ENCODE data around the gene THRB. TPM values are rescaled to one million over a fixed set of nuclear protein-coding genes. Genes with fewer than 3 reads are reported as not detected.

The THRB gene
- total RNA-seq, 1 donor from 2014 or later = 0.31 TPM

DNA sequence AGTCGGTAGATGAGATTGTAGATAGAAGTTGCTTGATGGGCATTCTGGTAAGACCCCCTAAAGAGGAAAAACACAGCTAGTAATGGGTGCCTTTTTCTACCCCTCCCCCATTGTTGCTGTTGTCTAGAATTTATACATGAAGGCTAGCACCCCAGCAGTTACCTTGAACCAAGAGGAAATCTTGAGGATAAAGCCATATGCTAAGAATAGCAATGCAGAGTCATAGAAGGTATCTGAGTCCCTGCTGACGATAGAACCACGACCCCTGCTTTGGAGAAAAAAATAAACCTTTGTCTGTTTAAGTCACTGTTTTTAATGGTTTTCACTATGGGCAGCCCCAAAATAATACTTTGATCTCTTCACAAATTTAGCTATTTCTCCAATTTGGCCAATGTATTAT lies 162.6 kb downstream of the THRB start:
- Mint-ChIP-seq H3K27me3 (no peaks in the 10 kb centered on the region), H3K27ac (no peak overlapping the region), H3K4me1 (no peaks in the 10 kb centered on the region), H3K36me3 (ENCODE audit: low read depth) (no peaks in the 10 kb centered on the region), H3K9me3 (no peaks in the 10 kb centered on the region), H3K4me3 (no peak overlapping the region)
- ATAC-seq (ENCODE audit: low read depth) (no peak), DNase-seq (no peak)
- CTCF ChIA-PET = no interaction called here
- intact Hi-C loops (cut with micrococcal nuclease) = no loop called here
- TF ChIP-seq CTCF (IDR thresholded peaks at IDR 0.05) = no peak
- POLR2A ChIA-PET = no interaction called here

GRCh38 chr3:24323272-24323671 lies 171.4 kb downstream of the THRB start:
- H3K27ac Mint-ChIP-seq = no peak overlapping the region
- no peak overlapping the region for H3K4me3 Mint-ChIP-seq
- ChIA-PET CTCF (no interaction called here), POLR2A (no interaction called here)
- ATAC-seq (ENCODE audit: low read depth) (no peak), DNase-seq (no peak)
- H3K36me3 Mint-ChIP-seq (ENCODE audit: low read depth) = no peaks in the 10 kb centered on the region
- no peaks in the 10 kb centered on the region for H3K27me3 Mint-ChIP-seq
- intact Hi-C loops (cut with micrococcal nuclease) = no loop called here
- H3K4me1 Mint-ChIP-seq = no peaks in the 10 kb centered on the region
- no peak for TF ChIP-seq CTCF (IDR thresholded peaks at IDR 0.05)
- peaks cover 5% of the 10 kb centered on the region for H3K9me3 Mint-ChIP-seq

- H3K27ac Mint-ChIP-seq = no peak overlapping the region
- no peak for DNase-seq
- intact Hi-C loops (cut with micrococcal nuclease) = no loop called here
- ATAC-seq (ENCODE audit: low read depth) = no peak
- no peaks in the 10 kb centered on the region for H3K36me3 Mint-ChIP-seq (ENCODE audit: low read depth)
- peaks cover 5% of the 10 kb centered on the region for H3K9me3 Mint-ChIP-seq
- no peaks in the 10 kb centered on the region for H3K4me1 Mint-ChIP-seq
- CTCF ChIA-PET = no interaction called here
- no peak for TF ChIP-seq CTCF (IDR thresholded peaks at IDR 0.05)
- POLR2A ChIA-PET = no interaction called here
- no peaks in the 10 kb centered on the region for H3K27me3 Mint-ChIP-seq
- no peak overlapping the region for H3K4me3 Mint-ChIP-seq
These were observed 174.0 kb downstream of the THRB start for GRCh38 chr3:24320601-24321000.

- Mint-ChIP-seq H3K4me3 (no peak overlapping the region), H3K4me1 (no peaks in the 10 kb centered on the region), H3K27me3 (no peaks in the 10 kb centered on the region), H3K27ac (no peak overlapping the region), H3K36me3 (ENCODE audit: low read depth) (no peaks in the 10 kb centered on the region), H3K9me3 (peaks cover 5% of the 10 kb centered on the region)
- TF ChIP-seq CTCF (IDR thresholded peaks at IDR 0.05) = no peak
- intact Hi-C loops (cut with micrococcal nuclease) = no loop called here
- ATAC-seq (ENCODE audit: low read depth) (no peak), DNase-seq (no peak)
- CTCF ChIA-PET = no interaction called here
- POLR2A ChIA-PET = no interaction called here
These were observed 175.9 kb downstream of the THRB start for GRCh38 chr3:24318677-24319287.

DNA sequence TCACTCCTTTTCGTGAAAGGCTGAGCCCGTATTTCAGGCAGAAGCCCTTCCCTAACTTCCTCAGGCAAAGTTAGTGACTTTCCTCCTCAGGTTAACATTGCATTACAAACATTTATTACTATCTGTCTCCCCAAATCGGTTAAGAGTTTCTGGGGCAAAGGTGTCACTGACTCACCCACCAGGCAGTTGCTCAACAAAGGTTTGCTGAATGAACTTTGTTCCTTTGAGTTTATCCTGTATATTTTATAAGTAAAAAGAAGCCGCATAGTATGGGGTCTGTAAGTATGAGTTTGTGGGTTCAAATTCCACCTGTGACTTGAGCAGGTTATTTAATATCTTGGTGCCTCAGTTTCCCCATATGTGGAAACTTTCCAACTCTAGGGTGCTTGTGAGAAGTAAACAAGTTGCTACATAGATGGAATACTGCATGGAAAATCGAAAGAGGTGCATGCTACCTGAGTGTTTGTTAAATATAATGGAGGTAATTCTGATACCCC lies 177.7 kb downstream of the THRB start:
- Mint-ChIP-seq H3K9me3 (peaks cover 5% of the 10 kb centered on the region), H3K27me3 (no peaks in the 10 kb centered on the region), H3K27ac (no peak overlapping the region), H3K36me3 (ENCODE audit: low read depth) (no peaks in the 10 kb centered on the region), H3K4me3 (no peak overlapping the region), H3K4me1 (no peaks in the 10 kb centered on the region)
- intact Hi-C loops (cut with micrococcal nuclease) = no loop called here
- TF ChIP-seq CTCF (IDR thresholded peaks at IDR 0.05) = no peak
- no peak for DNase-seq
- ChIA-PET CTCF (no interaction called here), POLR2A (no interaction called here)
- no peak for ATAC-seq (ENCODE audit: low read depth)
